DOHH2 (cell line): ENCODE measurements around the gene RBM12.
"Not testable (repeated sequence)": the region's sequence is repeated elsewhere in the genome, so short reads cannot be mapped to it uniquely, and the experiment has no call there.

ENCODE experiments used
- H3F3A ChIP-seq: fragments of 200-600 bp; sonication (generic), shearing (Covaris generic); 2 replicates; pipeline ENCODE4 v1.6.0; 2016; ENCODE audit warnings: antibody characterized with exemption, mild to moderate bottlenecking; ENCODE audit not compliant: control insufficient read depth, insufficient read depth
- H3K27ac ChIP-seq: fragments of 200-600 bp; sonication (generic); 2 replicates; pipeline ENCODE4 v1.5.1; 2014; ENCODE audit warnings: low read depth, mild to moderate bottlenecking, low read length, moderate library complexity
- H3K27me3 ChIP-seq: fragments of 200-600 bp; sonication (generic); 2 replicates; pipeline ENCODE4 v1.6.1; 2014; ENCODE audit warnings: mild to moderate bottlenecking, low read length, mixed read lengths; ENCODE audit not compliant: control insufficient read depth
- H3K36me3 ChIP-seq: fragments of 200-600 bp; sonication (generic); 2 replicates; pipeline ENCODE4 v1.6.1; 2014; ENCODE audit warnings: mild to moderate bottlenecking, low read length, moderate library complexity, mixed read lengths; ENCODE audit not compliant: control insufficient read depth
- H3K4me1 ChIP-seq: fragments of 200-600 bp; sonication (generic); 2 replicates; pipeline ENCODE4 v1.6.1; 2014; ENCODE audit warnings: mild to moderate bottlenecking, low read length, mixed read lengths; ENCODE audit not compliant: control insufficient read depth
- H3K4me2 ChIP-seq: fragments of 200-600 bp; sonication (generic); 2 replicates; pipeline ENCODE4 v1.6.0; 2014; ENCODE audit warnings: mild to moderate bottlenecking, low read length, moderate library complexity
- H3K4me3 ChIP-seq: fragments of 200-600 bp; sonication (generic); 2 replicates; pipeline ENCODE4 v1.5.1; 2014; ENCODE audit warnings: mild to moderate bottlenecking, low read length, mixed read lengths
- H3K79me2 ChIP-seq: fragments of 200-600 bp; sonication (generic); 2 replicates; pipeline ENCODE4 v1.6.1; 2014; ENCODE audit warnings: mild to moderate bottlenecking, low read length, mixed read lengths; ENCODE audit not compliant: control insufficient read depth
- H3K9me2 ChIP-seq: fragments of 200-600 bp; sonication (generic); replicated peaks from 2 replicates; pipeline ENCODE4 v1.6.1; 2014; ENCODE audit warnings: mild to moderate bottlenecking, low read length, mixed read lengths; ENCODE audit not compliant: control insufficient read depth
- H3K9me3 ChIP-seq: fragments of 200-600 bp; sonication (generic); 2 replicates; pipeline ENCODE4 v1.6.1; 2014; ENCODE audit warnings: antibody characterized with exemption, low read length, mixed read lengths; ENCODE audit not compliant: control insufficient read depth, insufficient read depth
- H4K20me1 ChIP-seq: fragments of 200-600 bp; sonication (generic); 2 replicates; pipeline ENCODE4 v1.6.0; 2014; ENCODE audit warnings: low read depth, mild to moderate bottlenecking, antibody characterized with exemption, low read length, moderate library complexity; ENCODE audit not compliant: control insufficient read depth, insufficient read depth
- EZH2phosphoT487 ChIP-seq: fragments of 200-600 bp; sonication (generic); IDR thresholded peaks from 2 replicates; pipeline ENCODE4 v1.6.1; 2017; ENCODE audit warnings: borderline replicate concordance, mild to moderate bottlenecking, antibody characterized with exemption, low read length, moderate library complexity, mixed read lengths
- TF ChIP-seq, protein P1 (sequence below): fragments of 200-600 bp; sonication (generic); IDR thresholded peaks from one replicate; pipeline ENCODE4 v1.5.1; 2014; ENCODE audit warnings: antibody characterized with exemption, mild to moderate bottlenecking, low read depth, low read length; ENCODE audit not compliant: poor library complexity, severe bottlenecking

Gene RBM12, protein sequence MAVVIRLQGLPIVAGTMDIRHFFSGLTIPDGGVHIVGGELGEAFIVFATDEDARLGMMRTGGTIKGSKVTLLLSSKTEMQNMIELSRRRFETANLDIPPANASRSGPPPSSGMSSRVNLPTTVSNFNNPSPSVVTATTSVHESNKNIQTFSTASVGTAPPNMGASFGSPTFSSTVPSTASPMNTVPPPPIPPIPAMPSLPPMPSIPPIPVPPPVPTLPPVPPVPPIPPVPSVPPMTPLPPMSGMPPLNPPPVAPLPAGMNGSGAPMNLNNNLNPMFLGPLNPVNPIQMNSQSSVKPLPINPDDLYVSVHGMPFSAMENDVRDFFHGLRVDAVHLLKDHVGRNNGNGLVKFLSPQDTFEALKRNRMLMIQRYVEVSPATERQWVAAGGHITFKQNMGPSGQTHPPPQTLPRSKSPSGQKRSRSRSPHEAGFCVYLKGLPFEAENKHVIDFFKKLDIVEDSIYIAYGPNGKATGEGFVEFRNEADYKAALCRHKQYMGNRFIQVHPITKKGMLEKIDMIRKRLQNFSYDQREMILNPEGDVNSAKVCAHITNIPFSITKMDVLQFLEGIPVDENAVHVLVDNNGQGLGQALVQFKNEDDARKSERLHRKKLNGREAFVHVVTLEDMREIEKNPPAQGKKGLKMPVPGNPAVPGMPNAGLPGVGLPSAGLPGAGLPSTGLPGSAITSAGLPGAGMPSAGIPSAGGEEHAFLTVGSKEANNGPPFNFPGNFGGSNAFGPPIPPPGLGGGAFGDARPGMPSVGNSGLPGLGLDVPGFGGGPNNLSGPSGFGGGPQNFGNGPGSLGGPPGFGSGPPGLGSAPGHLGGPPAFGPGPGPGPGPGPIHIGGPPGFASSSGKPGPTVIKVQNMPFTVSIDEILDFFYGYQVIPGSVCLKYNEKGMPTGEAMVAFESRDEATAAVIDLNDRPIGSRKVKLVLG

DNA sequence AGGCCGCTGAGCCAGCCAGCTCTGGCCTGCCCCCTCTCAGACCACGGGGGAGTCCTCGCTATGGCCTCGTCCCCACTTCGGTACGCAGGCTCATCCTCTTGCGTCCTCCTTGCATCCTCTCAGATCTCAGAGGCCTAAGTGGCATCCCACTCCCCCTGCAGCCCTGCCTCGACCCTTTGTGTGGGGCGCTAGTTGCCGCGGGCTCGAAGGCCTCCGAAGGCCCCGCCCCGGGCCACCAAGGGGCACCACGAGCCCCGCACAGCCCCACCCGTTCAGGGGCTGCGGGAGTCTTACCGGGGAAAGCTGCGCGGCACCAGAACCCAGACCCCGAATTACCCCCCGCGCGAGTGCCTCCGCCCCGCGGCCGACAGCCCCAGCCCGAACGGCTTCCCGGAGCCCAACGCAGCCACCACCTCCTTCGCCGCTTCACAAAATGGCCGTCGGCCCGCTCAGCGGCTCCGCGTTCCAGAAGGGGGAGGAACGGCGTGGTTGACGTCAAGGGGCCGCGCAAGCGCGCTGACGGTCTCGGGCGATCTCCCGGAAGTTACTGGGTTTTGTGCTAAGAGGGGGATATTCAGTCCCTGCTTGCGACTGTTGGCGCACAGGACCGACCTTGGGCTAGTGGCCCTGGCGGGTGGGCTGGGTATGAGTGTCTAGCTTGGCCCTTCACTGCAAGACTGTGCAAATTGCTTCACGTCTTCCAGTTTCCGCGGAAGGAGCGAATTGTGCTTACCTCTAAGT, at the start of gene RBM12, which contains the start of gene CPNE1:
Gene RBM12 (minus strand): TSS at position 435 of the 741 bp plus-strand sequence. CDS start 9,578 bp downstream, outside the sequence.
Gene CPNE1 (minus strand): TSS at position 435 of the 741 bp plus-strand sequence. CDS start 31,977 bp downstream, outside the sequence.
- H3K4me2 ChIP-seq = peak within 1 kb of the TSS; percentile 99
- H3K36me3 ChIP-seq = peaks cover 56% of the 10 kb centered on the region
- TF ChIP-seq, protein P1, sequence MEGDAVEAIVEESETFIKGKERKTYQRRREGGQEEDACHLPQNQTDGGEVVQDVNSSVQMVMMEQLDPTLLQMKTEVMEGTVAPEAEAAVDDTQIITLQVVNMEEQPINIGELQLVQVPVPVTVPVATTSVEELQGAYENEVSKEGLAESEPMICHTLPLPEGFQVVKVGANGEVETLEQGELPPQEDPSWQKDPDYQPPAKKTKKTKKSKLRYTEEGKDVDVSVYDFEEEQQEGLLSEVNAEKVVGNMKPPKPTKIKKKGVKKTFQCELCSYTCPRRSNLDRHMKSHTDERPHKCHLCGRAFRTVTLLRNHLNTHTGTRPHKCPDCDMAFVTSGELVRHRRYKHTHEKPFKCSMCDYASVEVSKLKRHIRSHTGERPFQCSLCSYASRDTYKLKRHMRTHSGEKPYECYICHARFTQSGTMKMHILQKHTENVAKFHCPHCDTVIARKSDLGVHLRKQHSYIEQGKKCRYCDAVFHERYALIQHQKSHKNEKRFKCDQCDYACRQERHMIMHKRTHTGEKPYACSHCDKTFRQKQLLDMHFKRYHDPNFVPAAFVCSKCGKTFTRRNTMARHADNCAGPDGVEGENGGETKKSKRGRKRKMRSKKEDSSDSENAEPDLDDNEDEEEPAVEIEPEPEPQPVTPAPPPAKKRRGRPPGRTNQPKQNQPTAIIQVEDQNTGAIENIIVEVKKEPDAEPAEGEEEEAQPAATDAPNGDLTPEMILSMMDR = no peak
- TF ChIP-seq EZH2phosphoT487 = no peak
- H3K9me2 ChIP-seq = no peaks in the 10 kb centered on the region
- H3K4me3 ChIP-seq = peak within 1 kb of the TSS; percentile 78
- H3K9me3 ChIP-seq = no peaks in the 10 kb centered on the region
- no peaks in the 10 kb centered on the region for H3K27me3 ChIP-seq
- peaks cover 46% of the 10 kb centered on the region for H3K4me1 ChIP-seq
- H3K27ac ChIP-seq = peak within 1 kb of the TSS; percentile 66
- peaks cover 42% of the 10 kb centered on the region for H4K20me1 ChIP-seq
- H3F3A ChIP-seq = peaks cover 12% of the 10 kb centered on the region; the same call in 1 of the 2 replicates
- peaks cover 55% of the 10 kb centered on the region for H3K79me2 ChIP-seq

DNA sequence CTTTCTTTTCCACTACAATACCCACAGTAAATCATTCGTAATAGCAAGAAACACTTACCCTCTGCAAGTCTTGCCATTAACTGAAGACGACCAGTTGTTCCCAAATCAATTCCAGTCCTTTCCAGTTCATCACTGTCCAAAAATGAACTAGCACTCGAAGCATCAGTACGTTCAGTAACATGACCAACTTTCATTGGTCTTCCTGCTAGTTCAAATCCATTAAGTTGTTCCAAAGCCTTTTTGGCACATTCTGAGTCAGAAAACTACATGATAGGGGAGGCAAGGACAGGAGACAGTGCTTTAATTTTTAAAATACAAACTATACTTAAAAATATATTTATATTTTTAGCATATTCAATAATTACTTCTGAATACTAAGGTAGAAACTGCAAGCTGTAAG, 49.4 kb upstream of the RBM12 start:
- H3K9me3 ChIP-seq = no peaks in the 10 kb centered on the region
- H3K4me3 ChIP-seq = no peak overlapping the region
- no peaks in the 10 kb centered on the region for H3K27me3 ChIP-seq
- H3K4me2 ChIP-seq = no peak overlapping the region
- no peaks in the 10 kb centered on the region for H3K9me2 ChIP-seq
- H3K79me2 ChIP-seq = peaks cover 91% of the 10 kb centered on the region
- no peak overlapping the region for H3K27ac ChIP-seq
- H4K20me1 ChIP-seq = peaks cover 20% of the 10 kb centered on the region
- peaks cover 75% of the 10 kb centered on the region for H3F3A ChIP-seq
- no peaks in the 10 kb centered on the region for H3K4me1 ChIP-seq
- peaks cover 97% of the 10 kb centered on the region for H3K36me3 ChIP-seq
- TF ChIP-seq, protein P1 = no peak
- TF ChIP-seq EZH2phosphoT487 = no peak

DNA sequence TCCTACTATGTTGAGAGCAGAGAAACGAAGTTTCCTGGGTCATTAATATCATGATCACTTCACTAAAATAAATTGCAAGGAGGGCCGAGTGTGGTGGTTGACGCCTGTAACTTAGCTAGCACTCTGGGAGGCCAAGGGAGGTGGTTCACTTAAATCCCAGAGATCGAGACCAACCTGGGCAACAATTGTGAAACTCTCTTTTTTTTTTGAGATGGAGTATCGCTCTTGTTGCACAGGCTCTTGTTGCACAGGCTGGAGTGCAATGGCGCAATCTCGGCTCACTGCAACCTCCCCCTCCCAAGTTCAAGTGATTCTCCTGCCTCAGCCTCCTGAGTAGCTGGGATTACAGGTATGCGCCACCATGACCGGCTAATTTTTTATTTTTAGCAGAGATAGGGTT, 48.4 kb upstream of the RBM12 start:
- H3K36me3 ChIP-seq = peaks cover 97% of the 10 kb centered on the region
- not testable (repeated sequence) for H3K9me3 ChIP-seq, H3K4me1 ChIP-seq, H3K27ac ChIP-seq, H3K27me3 ChIP-seq, H3K4me2 ChIP-seq, H3K9me2 ChIP-seq, H3K4me3 ChIP-seq
- peaks cover 17% of the 10 kb centered on the region for H4K20me1 ChIP-seq
- peaks cover 88% of the 10 kb centered on the region for H3K79me2 ChIP-seq
- peaks cover 82% of the 10 kb centered on the region for H3F3A ChIP-seq
